Endothelial cell of umbilical vein (primary cell): Measurements from ENCODE around the gene ZNF334. TPM values are rescaled to one million over a fixed set of nuclear protein-coding genes. Genes with fewer than 3 reads are reported as not detected.

ENCODE experiments used
- BruUV-seq: library from RNA; stranded (reverse); fragments of 400-500 nt; replicated peaks from 2 replicates; lab custom pipeline; 2021; lab: Mats Ljungman, UMichigan
- CTCF ChIA-PET: fragments of 300-600, 350-600 bp; sonication (Branson Sonifier 250); formaldehyde crosslinking; loops from one replicate; lab custom pipeline; 2021; ENCODE audit warnings: antibody characterized with exemption, inconsistent platforms; lab: Charles Lee
- POLR2A ChIA-PET: fragments of 300-600, 350-600 bp; sonication (Branson Sonifier 250); formaldehyde crosslinking; loops from one replicate; lab custom pipeline; 2021; ENCODE audit warnings: antibody characterized with exemption, inconsistent platforms; lab: Charles Lee
- DNase-seq: peaks from one replicate; pipeline ENCODE4 v3.0.0-alpha.2; 2011; ENCODE audit warnings: low read depth, low spot score
- FAIRE-seq: peaks from 2 replicates; lab custom pipeline; 2011; peaks lifted over from hg19 to GRCh38; lab: Jason Lieb, UNC
- H2AFZ ChIP-seq: 2 replicates; pipeline ENCODE4 v1.6.0; 2012; ENCODE audit warnings: low read depth, low read length, control low read depth, inconsistent platforms
- H3K27ac ChIP-seq: 2 replicates; pipeline ENCODE4 v1.5.1; 2011; ENCODE audit warnings: low read depth, mild to moderate bottlenecking, control low read depth, low read length, moderate library complexity; ENCODE audit not compliant: insufficient read depth
- H3K27me3 ChIP-seq, 2 experiments: 2 replicates each; pipeline versions ENCODE4 v1.6.0 to v1.6.1; 2011; ENCODE audit warnings: low read length in 2 of 2, mixed read lengths in 1 of 2; ENCODE audit not compliant: control insufficient read depth in 2 of 2, insufficient read depth in 2 of 2
- H3K36me3 ChIP-seq, 2 experiments: 2 replicates in 1 of 2; 3 replicates in 1 of 2; pipeline ENCODE4 v1.5.1; 2011; ENCODE audit warnings: low read length in 2 of 2, mild to moderate bottlenecking in 1 of 2, moderate library complexity in 1 of 2; ENCODE audit not compliant: control insufficient read depth in 2 of 2, insufficient read depth in 2 of 2; ENCODE audit errors: extremely low read depth in 1 of 2
- H3K4me1 ChIP-seq: 3 replicates; pipeline ENCODE4 v1.5.1; 2011; ENCODE audit warnings: mild to moderate bottlenecking, low read length; ENCODE audit not compliant: control insufficient read depth, insufficient read depth; ENCODE audit errors: extremely low read depth
- H3K4me2 ChIP-seq: 2 replicates; pipeline ENCODE4 v1.6.1; 2011; ENCODE audit warnings: low read length, control low read depth, mixed read lengths; ENCODE audit not compliant: insufficient read depth
- H3K4me3 ChIP-seq, 3 experiments: fragments of 200-600 bp in 1 of 3; sonication (generic), shearing (Covaris generic) in 1 of 3; replicated peaks in 1 of 3; 2 replicates each; pipeline ENCODE4 v1.5.1; 2011 to 2016; ENCODE audit warnings: control low read depth in 3 of 3, low read length in 3 of 3, mild to moderate bottlenecking in 2 of 3, inconsistent platforms in 1 of 3, low read depth in 1 of 3, moderate library complexity in 1 of 3; ENCODE audit not compliant: insufficient read depth in 1 of 3
- H3K79me2 ChIP-seq: 2 replicates; pipeline ENCODE4 v1.6.0; 2012; ENCODE audit warnings: low read length, inconsistent platforms; ENCODE audit not compliant: control insufficient read depth, insufficient read depth
- H3K9ac ChIP-seq: replicated peaks from 2 replicates; pipeline ENCODE3; 2011; ENCODE audit warnings: low read length, control low read depth; ENCODE audit not compliant: insufficient read depth; ENCODE audit errors: extremely low read depth
- H3K9me1 ChIP-seq: replicated peaks from 3 replicates; pipeline ENCODE4 v1.6.0; 2011; ENCODE audit warnings: mild to moderate bottlenecking, low read length; ENCODE audit not compliant: control insufficient read depth, insufficient read depth; ENCODE audit errors: extremely low read depth
- H3K9me3 ChIP-seq: replicated peaks from 2 replicates; pipeline ENCODE4 v1.5.1; 2012; ENCODE audit warnings: low read length, inconsistent platforms; ENCODE audit not compliant: control insufficient read depth, insufficient read depth
- H4K20me1 ChIP-seq: replicated peaks from 2 replicates; pipeline ENCODE3; 2011; ENCODE audit warnings: mild to moderate bottlenecking, low read length; ENCODE audit not compliant: control insufficient read depth, insufficient read depth; ENCODE audit errors: extremely low read depth
- EZH2 ChIP-seq: IDR thresholded peaks from 2 replicates; pipeline ENCODE4 v1.6.1; 2012; ENCODE audit warnings: borderline replicate concordance, low read depth, mild to moderate bottlenecking, moderate library complexity, low read length, inconsistent platforms; ENCODE audit not compliant: severe bottlenecking
- FOS ChIP-seq: IDR thresholded peaks from 2 replicates; pipeline ENCODE4 v1.6.1; 2011; ENCODE audit warnings: mild to moderate bottlenecking, low read length, moderate library complexity, borderline replicate concordance; ENCODE audit not compliant: insufficient read depth
- GATA2 ChIP-seq: IDR thresholded peaks from 2 replicates; pipeline ENCODE4 v1.7.0; 2011; ENCODE audit warnings: low read depth, mild to moderate bottlenecking, moderate library complexity, mixed read lengths, low read length; ENCODE audit not compliant: insufficient read length, insufficient read depth
- JUN ChIP-seq: IDR thresholded peaks from 2 replicates; pipeline ENCODE4 v1.6.1; 2011; ENCODE audit warnings: borderline replicate concordance, low read depth; ENCODE audit not compliant: insufficient read length, insufficient read depth
- MYC ChIP-seq: IDR thresholded peaks from one replicate; pipeline ENCODE4 v1.6.1; 2011; ENCODE audit warnings: mild to moderate bottlenecking, low read depth, low read length
- POLR2A ChIP-seq: IDR thresholded peaks from 2 replicates; pipeline ENCODE4 v1.6.1; 2012; ENCODE audit warnings: low read depth, mild to moderate bottlenecking, control low read depth, low read length
- POLR2AphosphoS5 ChIP-seq: IDR thresholded peaks from 2 replicates; pipeline ENCODE4 v1.6.1; 2012; ENCODE audit warnings: low read depth, mild to moderate bottlenecking, control low read depth, low read length, moderate library complexity; ENCODE audit not compliant: insufficient read depth
- dilution Hi-C: fragments of 300-500 bp; cut with MboI; formaldehyde crosslinking; loops from one replicate; pipeline ENCODE4 v1.15.0; 2019; ENCODE audit warnings: low sequenced_read_pairs; ENCODE audit not compliant: extremely low pct_ligation_motif_present
- intact Hi-C: fragments of 100-400 bp; cut with micrococcal nuclease; formaldehyde crosslinking; loops from one replicate; pipeline ENCODE4 v1.10.0; 2022
- polyA plus RNA-seq, 4 experiments: library from polyadenylated mRNA; depleted of rRNA in 3 of 4; stranded (reverse) in 3 of 4; unstranded in 1 of 4; fragments of >200 nt; gene quantifications; 2 replicates each; pipeline versions ENCODE4 v1.2.1 to v1.2.3, GENCODE V29; 2011 to 2012; ENCODE audit warnings: missing spikeins in 1 of 4
- total RNA-seq: library from RNA; stranded (reverse); gene quantifications from 2 replicates; pipeline ENCODE4 v1.2.3, GENCODE V29; 2021
- TF ChIP-seq, protein P1 (sequence below): IDR thresholded peaks from 2 replicates; pipeline ENCODE4 v1.6.1; 2011; ENCODE audit not compliant: insufficient read depth, insufficient read length
- TF ChIP-seq, protein P2 (sequence below), 2 donors: IDR thresholded peaks; 1 replicate in 1 of 2; 2 replicates in 1 of 2; pipeline ENCODE4 v1.5.1; 2011; ENCODE audit warnings: low read length in 2 of 2, mild to moderate bottlenecking in 2 of 2, moderate library complexity in 2 of 2, control low read depth in 1 of 2, inconsistent platforms in 1 of 2, low read depth in 1 of 2; ENCODE audit not compliant: insufficient read depth in 1 of 2; ENCODE audit errors: extremely low read depth in 1 of 2

Gene ZNF334
- total and polyA plus RNA-seq, 2 donors (not counting 3 experiments of a cell fraction or from before 2014, with no cell fraction given) = 0.08 to 1.6 TPM

DNA sequence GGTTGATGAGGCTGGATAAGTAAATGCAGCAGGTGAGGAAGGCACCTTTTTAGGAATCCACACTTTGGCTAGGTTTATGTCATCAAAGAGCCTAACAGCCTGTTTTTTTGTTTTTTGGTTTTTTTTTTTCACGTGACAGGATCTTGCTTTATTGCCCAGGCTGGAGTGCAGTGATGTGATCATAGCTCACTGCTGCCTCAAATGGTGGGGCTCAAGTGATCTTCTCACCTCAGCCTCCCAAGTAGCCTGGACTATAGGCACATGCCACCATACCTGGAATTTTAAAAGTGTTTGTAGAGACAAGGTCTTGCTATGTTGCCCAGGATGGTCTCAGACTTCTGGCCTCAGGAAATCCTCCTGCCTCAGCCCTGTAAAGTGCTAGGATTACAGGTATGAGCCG, 36.1 kb downstream of the ZNF334 start:
- H3K36me3 ChIP-seq = no peaks in the 10 kb centered on the region
- no peak overlapping the region for H2AFZ ChIP-seq
- H3K4me2 ChIP-seq = no peak overlapping the region
- no TSS peak for BruUV-seq
- no peaks in the 10 kb centered on the region for H3K4me1 ChIP-seq
- H3K4me3 ChIP-seq = no peak overlapping the region
- H3K9ac ChIP-seq = no peak overlapping the region
- DNase-seq (no peak), FAIRE-seq (no peak)
- H3K27ac ChIP-seq = no peak overlapping the region
- CTCF ChIA-PET = no interaction called here
- TF ChIP-seq POLR2AphosphoS5 (no peak), FOS (no peak)
- POLR2A ChIA-PET = no interaction called here
- H3K9me3 ChIP-seq = no peaks in the 10 kb centered on the region
- H4K20me1 ChIP-seq = no peaks in the 10 kb centered on the region
- no peaks in the 10 kb centered on the region for H3K9me1 ChIP-seq
- H3K79me2 ChIP-seq = no peaks in the 10 kb centered on the region
- dilution Hi-C loops (no loop called here), intact Hi-C loops (no loop called here)
- no peaks in the 10 kb centered on the region for H3K27me3 ChIP-seq

DNA sequence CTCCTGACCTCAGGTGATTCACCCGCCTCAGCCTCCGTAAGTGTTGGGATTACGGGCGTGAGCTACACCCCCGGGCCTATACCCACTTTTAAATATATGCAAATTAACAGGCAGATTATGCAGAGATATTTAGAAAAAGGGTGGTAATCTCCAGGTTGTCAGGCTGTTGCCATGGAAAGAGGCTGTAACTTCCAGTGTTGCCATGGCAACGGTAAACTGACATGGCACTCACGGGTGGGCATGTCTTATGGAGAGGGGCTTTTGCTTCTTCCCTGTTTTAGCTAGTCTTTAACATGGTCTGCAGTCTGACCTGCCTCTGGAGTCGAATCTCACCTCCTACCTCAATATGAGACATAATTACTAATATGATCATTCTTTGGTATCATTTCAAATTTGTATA, 44.9 kb downstream of the ZNF334 start:
- FAIRE-seq = no peak
- ChIA-PET POLR2A (no interaction called here), CTCF (no interaction called here)
- no peaks in the 10 kb centered on the region for H4K20me1 ChIP-seq
- no peaks in the 10 kb centered on the region for H3K27me3 ChIP-seq
- no peaks in the 10 kb centered on the region for H3K4me1 ChIP-seq
- no peaks in the 10 kb centered on the region for H3K9me3 ChIP-seq
- BruUV-seq = no TSS peak
- H3K27ac ChIP-seq = no peak overlapping the region
- no peak overlapping the region for H3K4me2 ChIP-seq
- no peaks in the 10 kb centered on the region for H3K9me1 ChIP-seq
- no peaks in the 10 kb centered on the region for H3K36me3 ChIP-seq
- H2AFZ ChIP-seq = no peak overlapping the region
- intact Hi-C loops (no loop called here), dilution Hi-C loops (no loop called here)
- no peak for TF ChIP-seq POLR2A
- TF ChIP-seq, protein P1, sequence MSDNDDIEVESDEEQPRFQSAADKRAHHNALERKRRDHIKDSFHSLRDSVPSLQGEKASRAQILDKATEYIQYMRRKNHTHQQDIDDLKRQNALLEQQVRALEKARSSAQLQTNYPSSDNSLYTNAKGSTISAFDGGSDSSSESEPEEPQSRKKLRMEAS = no peak
- TF ChIP-seq POLR2AphosphoS5 = no peak
- no peak for TF ChIP-seq FOS
- TF ChIP-seq, protein P2, sequence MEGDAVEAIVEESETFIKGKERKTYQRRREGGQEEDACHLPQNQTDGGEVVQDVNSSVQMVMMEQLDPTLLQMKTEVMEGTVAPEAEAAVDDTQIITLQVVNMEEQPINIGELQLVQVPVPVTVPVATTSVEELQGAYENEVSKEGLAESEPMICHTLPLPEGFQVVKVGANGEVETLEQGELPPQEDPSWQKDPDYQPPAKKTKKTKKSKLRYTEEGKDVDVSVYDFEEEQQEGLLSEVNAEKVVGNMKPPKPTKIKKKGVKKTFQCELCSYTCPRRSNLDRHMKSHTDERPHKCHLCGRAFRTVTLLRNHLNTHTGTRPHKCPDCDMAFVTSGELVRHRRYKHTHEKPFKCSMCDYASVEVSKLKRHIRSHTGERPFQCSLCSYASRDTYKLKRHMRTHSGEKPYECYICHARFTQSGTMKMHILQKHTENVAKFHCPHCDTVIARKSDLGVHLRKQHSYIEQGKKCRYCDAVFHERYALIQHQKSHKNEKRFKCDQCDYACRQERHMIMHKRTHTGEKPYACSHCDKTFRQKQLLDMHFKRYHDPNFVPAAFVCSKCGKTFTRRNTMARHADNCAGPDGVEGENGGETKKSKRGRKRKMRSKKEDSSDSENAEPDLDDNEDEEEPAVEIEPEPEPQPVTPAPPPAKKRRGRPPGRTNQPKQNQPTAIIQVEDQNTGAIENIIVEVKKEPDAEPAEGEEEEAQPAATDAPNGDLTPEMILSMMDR (IDR thresholded peaks at IDR 0.05; ENCODE audit: extremely low read depth in 1 of 2, insufficient read depth in 1 of 2, low read depth in 1 of 2, low read length in 2 of 2) = no peak
- TF ChIP-seq MYC = no peak
- no peak for TF ChIP-seq EZH2
- TF ChIP-seq GATA2 = no peak
- TF ChIP-seq JUN = no peak
- no peak for DNase-seq
- no peak overlapping the region for H3K9ac ChIP-seq
- H3K4me3 ChIP-seq = no peak overlapping the region
- H3K79me2 ChIP-seq = no peaks in the 10 kb centered on the region
